Dermis blood vessel endothelial cell (primary cell): ENCODE measurements around the gene MIAT. TPM values are rescaled to one million over a fixed set of nuclear protein-coding genes. Genes with fewer than 3 reads are reported as not detected.

ENCODE experiments used
- total RNA-seq: library from RNA; depleted of rRNA; stranded (reverse); fragments of >200 nt; gene quantifications from 2 replicates; pipeline ENCODE4 v1.2.3, GENCODE V29; 2014

The MIAT gene
- total RNA-seq, 1 donor from 2014 or later, result 0.34 TPM

Other genes starting within 250 kb of the MIAT start
- 1.0 and 1.2 TPM in 2 replicates for gene ASPHD2, start 228.3 kb upstream of the MIAT start, total RNA-seq
- gene HPS4, start 173.8 kb upstream of the MIAT start, total RNA-seq, result 20.0 and 26.5 TPM in 2 replicates
- 21.1 and 27.7 TPM in 2 replicates for gene SRRD, start 173.7 kb upstream of the MIAT start, total RNA-seq
- gene TFIP11, start 145.1 kb upstream of the MIAT start, total RNA-seq, result 44.6 and 54.1 TPM in 2 replicates
- gene TPST2, start 67.5 kb upstream of the MIAT start, total RNA-seq, result 131 and 208 TPM in 2 replicates
- gene CRYBB1, start 39.6 kb upstream of the MIAT start, total RNA-seq, result 0.09 TPM in 1 of 2 replicates, not detected in the other
- gene CRYBA4, start 35.6 kb upstream of the MIAT start, total RNA-seq, result not detected in 2 replicates